WTC11 (cell line): Measurements from ENCODE around the gene ITSN1. TPM values are rescaled to one million over a fixed set of nuclear protein-coding genes. Genes with fewer than 3 reads are reported as not detected.

Experiments
- ATAC-seq: fragments of 200-7000 bp; cut with Tn5 transposase; 2 replicates; pipeline ENCODE4 v1.10.0; 2021; ENCODE audit warnings: mild to moderate bottlenecking, moderate library complexity
- CTCF ChIA-PET: fragments of 300-600 bp; sonication (Branson Sonifier 250); formaldehyde crosslinking; loops from one replicate; lab custom pipeline; 2021; ENCODE audit warnings: antibody characterized with exemption; lab: Charles Lee
- POLR2A ChIA-PET: fragments of 350-600 bp; sonication (Branson Sonifier 250); formaldehyde crosslinking; loops from one replicate; lab custom pipeline; 2021; ENCODE audit warnings: antibody characterized with exemption; lab: Charles Lee
- DNase-seq: peaks from one replicate; pipeline ENCODE4 v3.0.0; 2021; ENCODE audit warnings: low spot score
- H3K27ac Mint-ChIP-seq: 2 replicates; pipeline ENCODE4 v1.8.0; 2021; ENCODE audit warnings: mixed read lengths
- H3K27me3 Mint-ChIP-seq: 2 replicates; pipeline ENCODE4 v1.8.0; 2021; ENCODE audit warnings: low read depth, mild to moderate bottlenecking, moderate library complexity, mixed read lengths
- H3K36me3 Mint-ChIP-seq: 2 replicates; pipeline ENCODE4 v1.8.0; 2021; ENCODE audit warnings: mixed read lengths
- H3K4me1 Mint-ChIP-seq: 2 replicates; pipeline ENCODE4 v1.8.0; 2022; ENCODE audit warnings: mixed read lengths
- H3K4me3 Mint-ChIP-seq: 2 replicates; pipeline ENCODE4 v1.8.0; 2021; ENCODE audit warnings: mild to moderate bottlenecking, moderate library complexity, mixed read lengths
- H3K9me3 Mint-ChIP-seq: 2 replicates; pipeline ENCODE4 v1.8.0; 2021; ENCODE audit warnings: mixed read lengths
- AFF4 ChIP-seq: sonication (generic); formaldehyde crosslinking; IDR thresholded peaks from 2 replicates; pipeline ENCODE4 v1.8.1; 2023; ENCODE audit warnings: mild to moderate bottlenecking, missing genetic modification reagents, borderline replicate concordance
- AR ChIP-seq: fragments of 250-450 bp; sonication (Bioruptor Pico); IDR thresholded peaks from 2 replicates; pipeline ENCODE4 v1.9.0; 2021; ENCODE audit warnings: mild to moderate bottlenecking
- CBFB ChIP-seq: sonication (generic); formaldehyde crosslinking; IDR thresholded peaks from 2 replicates; pipeline ENCODE4 v1.8.1; 2022; ENCODE audit warnings: mild to moderate bottlenecking, low read depth, missing genetic modification reagents
- CDX4 ChIP-seq: fragments of 250-450 bp; sonication (Bioruptor Pico); IDR thresholded peaks from 2 replicates; pipeline ENCODE4 v1.9.0; 2021; ENCODE audit warnings: moderate library complexity, mild to moderate bottlenecking, inconsistent platforms, borderline replicate concordance
- CTCF ChIP-seq: fragments of 200-600 bp; IDR thresholded peaks from 2 replicates; pipeline ENCODE4 v1.8.0; 2022; ENCODE audit warnings: antibody characterized with exemption
- E2F1 ChIP-seq: sonication (generic); formaldehyde crosslinking; IDR thresholded peaks from 2 replicates; pipeline ENCODE4 v1.8.0; 2022; ENCODE audit warnings: mild to moderate bottlenecking, missing genetic modification reagents
- ELF4 ChIP-seq: sonication (generic); formaldehyde crosslinking; IDR thresholded peaks from 2 replicates; pipeline ENCODE4 v1.8.1; 2022; ENCODE audit warnings: low read depth, mild to moderate bottlenecking, moderate library complexity, missing genetic modification reagents
- ESRRA ChIP-seq: sonication (generic); formaldehyde crosslinking; IDR thresholded peaks from 2 replicates; pipeline ENCODE4 v1.8.1; 2022; ENCODE audit warnings: mild to moderate bottlenecking, missing genetic modification reagents, borderline replicate concordance
- GABPB1 ChIP-seq: sonication (generic); formaldehyde crosslinking; IDR thresholded peaks from 2 replicates; pipeline ENCODE4 v1.8.1; 2023; ENCODE audit warnings: mild to moderate bottlenecking, missing genetic modification reagents
- HMGA2 ChIP-seq: fragments of 250-450 bp; sonication (Bioruptor Pico); IDR thresholded peaks from 2 replicates; pipeline ENCODE4 v1.4.0; 2021; ENCODE audit warnings: mild to moderate bottlenecking, moderate library complexity
- HMGXB4 ChIP-seq: sonication (generic); formaldehyde crosslinking; IDR thresholded peaks from 2 replicates; pipeline ENCODE4 v1.8.1; 2023; ENCODE audit warnings: mild to moderate bottlenecking, moderate library complexity, missing genetic modification reagents
- JAZF1 ChIP-seq: fragments of 250-450 bp; sonication (Bioruptor Pico); IDR thresholded peaks from 2 replicates; pipeline ENCODE4 v1.9.0; 2021; ENCODE audit warnings: moderate library complexity, mild to moderate bottlenecking, inconsistent platforms
- MYBL2 ChIP-seq: sonication (generic); formaldehyde crosslinking; IDR thresholded peaks from 2 replicates; pipeline ENCODE4 v1.8.1; 2023; ENCODE audit warnings: mild to moderate bottlenecking, moderate library complexity, missing genetic modification reagents
- NFYB ChIP-seq: sonication (generic); formaldehyde crosslinking; conservative IDR thresholded peaks from 2 replicates; pipeline ENCODE4 v1.8.0; 2022; ENCODE audit warnings: low read depth, missing genetic modification reagents
- NR1H2 ChIP-seq: sonication (generic); formaldehyde crosslinking; IDR thresholded peaks from 2 replicates; pipeline ENCODE4 v1.9.0; 2021; ENCODE audit warnings: mild to moderate bottlenecking, moderate library complexity, missing genetic modification reagents
- RORB ChIP-seq: fragments of 250-450 bp; sonication (Bioruptor Pico); IDR thresholded peaks from 2 replicates; pipeline ENCODE4 v1.9.0; 2021; ENCODE audit warnings: mild to moderate bottlenecking
- ZNF263 ChIP-seq: sonication (generic); formaldehyde crosslinking; IDR thresholded peaks from 2 replicates; pipeline ENCODE4 v1.8.1; 2022; ENCODE audit warnings: low read depth, mild to moderate bottlenecking, moderate library complexity, missing genetic modification reagents
- ZNF396 ChIP-seq: fragments of 250-450 bp; sonication (Bioruptor Pico); IDR thresholded peaks from 2 replicates; pipeline ENCODE4 v1.8.0; 2021; ENCODE audit warnings: mild to moderate bottlenecking, moderate library complexity, borderline replicate concordance
- total RNA-seq: library from RNA; stranded (reverse); gene quantifications from 3 replicates; pipeline ENCODE4 v1.2.3, GENCODE V29; 2021

ITSN1 gene
- total RNA-seq, 1 experiment from 2014 or later = 69.6 TPM

GRCh38 chr21:33808715-33809367, 166.5 kb downstream of the ITSN1 start:
- DNase-seq (no peak), ATAC-seq (no peak)
- H3K27me3 Mint-ChIP-seq = no peaks in the 10 kb centered on the region
- no peaks in the 10 kb centered on the region for H3K9me3 Mint-ChIP-seq
- POLR2A ChIA-PET = interaction anchor here (0.7 kb wide), 1 partner anchor 47 kb away, joined by 4 read pairs; no protein-coding TSS in a partner anchor
- H3K36me3 Mint-ChIP-seq = peaks cover 11% of the 10 kb centered on the region
- no peaks in the 10 kb centered on the region; the same call in 1 of the 2 replicates for H3K4me1 Mint-ChIP-seq
- peak overlapping the region; percentile 10; the same call in 1 of the 2 replicates for H3K27ac Mint-ChIP-seq
- H3K4me3 Mint-ChIP-seq = no peak overlapping the region
- TF ChIP-seq CTCF (no peak), AR (CRISPR knock-in tag) (no peak), NR1H2 (no peak), MYBL2 (CRISPR knock-in tag) (no peak), NFYB (CRISPR knock-in tag) (no peak), HMGXB4 (CRISPR knock-in tag) (no peak), ESRRA (CRISPR knock-in tag) (no peak), CDX4 (no peak), ZNF263 (CRISPR knock-in tag) (no peak), JAZF1 (CRISPR knock-in tag) (no peak), E2F1 (CRISPR knock-in tag) (no peak), ZNF396 (CRISPR knock-in tag) (no peak), RORB (CRISPR knock-in tag) (no peak), HMGA2 (CRISPR knock-in tag) (no peak), AFF4 (CRISPR knock-in tag) (no peak), CBFB (CRISPR knock-in tag) (no peak), ELF4 (CRISPR knock-in tag) (no peak), GABPB1 (CRISPR knock-in tag) (no peak)
- CTCF ChIA-PET = no interaction called here
